Activated T-helper 9 cell treated with anti-CD3 and anti-CD28 coated beads, Interleukin-2, amount 50 U/mL, for 16 hours (primary cell): ENCODE measurements around the gene NOSTRIN.
"Not testable (repeated sequence)": the region's sequence is repeated elsewhere in the genome, so short reads cannot be mapped to it uniquely, and the experiment has no call there.

ENCODE experiments used
- DNase-seq: peaks from one replicate; pipeline ENCODE4 v3.0.0-alpha.2; 2020; ENCODE audit warnings: low read depth

NOSTRIN gene

GRCh38 chr2:168789776-168790175 lies 12.7 kb upstream of the NOSTRIN start:
- no peak for DNase-seq

DNA sequence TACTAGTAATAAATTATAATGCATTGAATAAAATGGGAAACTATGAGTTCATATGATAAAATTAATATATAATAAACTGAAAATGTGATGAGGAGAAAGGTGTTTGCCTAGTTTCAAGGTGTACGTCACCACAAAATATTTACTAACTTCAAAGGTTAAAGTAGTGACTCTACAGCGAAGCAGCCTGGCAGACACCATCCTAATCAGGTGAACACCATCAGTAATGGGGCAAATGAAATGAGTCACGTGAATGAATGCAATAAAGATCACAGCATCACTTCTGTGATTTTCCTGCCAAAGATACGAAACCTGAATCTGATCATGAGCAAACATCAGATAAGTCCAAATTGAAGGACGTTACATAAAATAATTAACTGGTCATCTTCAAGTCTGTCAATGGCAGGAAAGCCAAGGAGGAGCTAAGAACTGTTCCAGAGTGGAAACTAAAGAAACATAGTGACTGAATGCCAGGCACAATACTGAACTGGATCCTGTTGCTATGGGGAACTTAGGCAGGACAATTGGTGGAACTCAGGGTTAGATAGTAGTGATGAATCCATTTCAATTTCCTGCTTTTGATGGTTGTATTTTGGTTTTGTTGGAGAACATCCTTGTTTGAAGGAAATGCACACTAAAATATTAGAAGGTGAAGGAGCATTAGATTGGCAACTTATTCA lies 12.1 kb upstream of the NOSTRIN start:
- no peak for DNase-seq

DNA sequence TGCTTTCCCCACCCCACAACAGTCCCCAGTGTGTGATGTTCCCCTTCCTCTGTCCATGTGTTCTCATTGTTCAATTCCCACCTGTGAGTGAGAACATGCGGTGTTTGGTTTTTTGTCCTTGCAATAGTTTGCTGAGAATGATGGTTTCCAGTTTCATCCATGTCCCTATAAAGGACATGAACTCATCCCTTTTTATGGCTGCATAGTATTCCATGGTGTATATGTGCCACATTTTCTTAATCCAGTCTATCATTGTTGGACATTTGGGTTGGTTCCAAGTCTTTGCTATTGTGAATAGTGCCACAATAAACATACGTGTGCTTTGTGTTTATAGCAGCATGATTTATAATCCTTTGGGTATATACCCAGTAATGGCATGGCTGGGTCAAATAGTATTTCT lies 11.3 kb upstream of the NOSTRIN start:
- not testable (repeated sequence) for DNase-seq

- no peak for DNase-seq
These were observed 8.8 kb upstream of the NOSTRIN start for GRCh38 chr2:168793596-168793995.

- no peak for DNase-seq
These were observed 7.5 kb upstream of the NOSTRIN start for GRCh38 chr2:168794968-168795367.

GRCh38 chr2:168796090-168796577 lies 6.3 kb upstream of the NOSTRIN start:
- no peak for DNase-seq

GRCh38 chr2:168796583-168797285 lies 5.7 kb upstream of the NOSTRIN start:
- DNase-seq = no peak

DNA sequence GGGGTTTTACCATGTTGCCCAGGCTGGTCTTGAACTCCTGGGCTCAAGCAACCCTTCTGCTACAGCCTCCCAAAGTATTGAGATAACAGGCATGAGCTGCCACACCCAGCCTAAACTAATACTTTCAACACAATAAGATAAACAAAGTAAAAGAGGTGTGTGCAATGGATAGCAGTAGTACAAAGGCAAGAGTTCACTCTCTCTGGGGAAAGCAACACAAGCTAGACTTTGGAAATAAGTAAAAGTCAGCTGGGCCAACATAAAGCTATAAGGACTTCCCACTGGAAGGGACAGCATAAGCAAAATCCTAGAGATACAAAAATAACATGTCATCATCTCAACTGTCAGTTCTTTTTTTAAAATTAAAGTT lies 5.2 kb upstream of the NOSTRIN start:
- no peak for DNase-seq

DNA sequence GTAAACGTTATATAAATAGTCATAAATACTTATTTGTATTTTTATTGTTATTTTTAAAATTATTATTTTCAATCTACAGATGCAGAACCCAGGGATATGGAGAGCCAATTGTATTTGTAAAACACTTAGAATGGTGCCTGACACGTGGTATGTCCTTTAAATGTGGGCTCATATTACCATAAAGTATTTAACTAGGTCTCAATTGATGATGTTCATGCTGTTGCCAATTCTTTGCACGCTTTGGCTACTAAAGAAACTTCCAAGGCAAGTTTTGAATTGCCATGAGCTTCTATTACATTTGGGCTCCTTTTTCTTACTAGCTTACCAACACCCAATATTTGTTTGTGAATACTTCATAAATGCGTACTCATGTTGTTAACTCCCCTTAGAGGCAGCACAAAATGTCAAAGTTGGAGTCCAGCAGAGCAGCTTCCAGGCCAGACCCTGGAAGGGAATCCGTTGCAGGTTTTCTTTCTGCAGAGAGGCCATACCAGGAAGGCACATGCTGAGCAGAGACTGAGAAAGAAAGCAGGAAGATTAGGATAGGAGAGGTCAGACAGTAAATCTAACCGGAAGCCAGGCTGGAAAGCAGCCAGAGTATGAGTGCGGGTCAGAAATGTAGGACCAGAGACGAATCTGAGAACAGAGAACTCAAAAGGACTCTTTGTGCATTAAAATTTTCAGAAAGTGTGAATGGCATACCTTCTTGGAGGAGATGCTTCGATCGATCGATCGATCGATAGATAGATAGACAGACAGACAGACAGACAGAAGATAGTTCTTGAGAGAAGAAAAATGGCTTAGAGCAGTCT lies 4.2 kb upstream of the NOSTRIN start:
- DNase-seq = no peak

DNA sequence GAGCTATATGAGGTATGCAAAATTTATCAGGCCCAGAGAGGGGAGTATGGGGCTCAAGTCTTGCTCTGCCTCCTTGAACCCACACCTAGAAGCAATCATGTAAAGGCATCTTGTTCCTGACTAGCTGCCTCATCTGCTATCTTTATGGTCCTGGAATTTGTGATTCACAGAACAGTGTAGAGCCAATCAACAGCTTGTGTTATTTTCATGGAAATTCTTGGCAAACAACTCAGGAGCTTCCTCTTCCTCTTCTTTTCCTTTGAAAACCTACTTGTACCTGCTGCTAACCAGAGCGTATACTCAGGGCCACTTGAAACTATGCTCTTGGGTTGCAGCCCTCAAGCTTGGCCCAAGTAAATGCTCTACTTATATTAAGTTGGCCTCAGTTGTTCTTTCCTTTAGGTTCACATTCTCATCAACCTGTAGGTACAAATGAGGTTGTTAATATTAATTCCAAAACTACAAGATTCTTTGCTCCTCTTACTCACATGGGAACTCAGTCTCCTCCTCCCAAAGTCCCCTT lies 3.5 kb upstream of the NOSTRIN start:
- DNase-seq = no peak

DNA sequence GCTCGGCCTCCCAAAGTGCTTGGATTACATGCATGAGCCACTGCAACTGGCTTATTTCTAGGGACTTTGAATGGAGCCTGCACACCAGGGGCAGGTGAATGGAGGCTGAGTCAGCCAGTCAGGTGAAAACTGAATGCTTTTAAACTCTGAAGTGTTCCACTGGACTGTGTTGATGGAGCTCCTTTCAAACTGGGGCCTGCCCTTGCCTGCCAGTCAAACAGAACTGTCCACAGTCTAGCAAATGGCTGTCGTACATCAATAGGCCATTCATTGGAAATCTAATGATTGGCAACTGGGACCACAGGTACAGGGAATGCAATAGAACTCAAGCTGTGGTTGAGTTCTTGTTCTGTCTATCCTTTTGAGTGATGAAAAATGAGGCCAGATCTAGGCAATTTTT lies 966 bp upstream of the NOSTRIN start:
- DNase-seq = no peak

DNA sequence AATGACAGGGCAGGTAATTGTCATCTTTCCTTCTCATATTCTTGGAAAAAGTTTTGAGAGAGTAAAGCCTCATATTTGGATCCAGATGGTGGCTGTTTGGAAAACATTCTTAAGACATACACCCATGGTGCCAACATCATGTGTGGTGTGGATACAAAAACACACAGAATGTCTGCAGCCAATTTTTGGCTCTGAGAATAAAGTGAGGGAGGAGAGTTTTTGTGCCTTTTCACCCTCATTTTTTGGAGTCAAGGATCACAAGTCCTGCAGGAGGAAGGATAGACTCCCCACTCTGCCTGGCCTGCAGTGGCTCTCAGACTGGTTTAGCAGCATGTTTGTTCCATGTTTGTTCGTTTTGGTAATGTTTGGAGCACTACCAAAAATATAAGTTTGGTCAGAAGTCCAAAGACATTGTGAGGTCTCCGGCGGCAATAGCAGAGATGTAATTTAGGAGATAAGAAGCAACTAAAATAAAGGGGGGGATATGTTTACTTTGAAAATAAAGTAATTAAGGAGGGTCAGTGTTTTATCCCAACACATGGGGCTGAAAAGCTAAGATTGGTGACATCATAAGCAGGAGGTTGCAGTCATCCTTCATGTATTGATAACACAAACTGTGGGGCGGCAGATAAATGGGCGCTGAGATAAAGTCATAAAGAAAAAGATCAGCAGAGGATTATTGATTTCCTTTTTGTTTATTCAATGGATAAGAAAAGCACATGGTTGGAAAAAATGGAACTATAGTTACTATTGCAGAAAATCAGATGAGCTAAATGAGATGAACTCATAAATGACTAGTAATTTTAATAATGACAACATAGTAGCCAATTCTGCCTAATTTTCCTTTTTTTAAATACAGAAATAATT lies 655 bp downstream of the NOSTRIN start:
- DNase-seq = no peak

GRCh38 chr2:168804214-168804613 lies 1.8 kb downstream of the NOSTRIN start:
- no peak for DNase-seq

DNA sequence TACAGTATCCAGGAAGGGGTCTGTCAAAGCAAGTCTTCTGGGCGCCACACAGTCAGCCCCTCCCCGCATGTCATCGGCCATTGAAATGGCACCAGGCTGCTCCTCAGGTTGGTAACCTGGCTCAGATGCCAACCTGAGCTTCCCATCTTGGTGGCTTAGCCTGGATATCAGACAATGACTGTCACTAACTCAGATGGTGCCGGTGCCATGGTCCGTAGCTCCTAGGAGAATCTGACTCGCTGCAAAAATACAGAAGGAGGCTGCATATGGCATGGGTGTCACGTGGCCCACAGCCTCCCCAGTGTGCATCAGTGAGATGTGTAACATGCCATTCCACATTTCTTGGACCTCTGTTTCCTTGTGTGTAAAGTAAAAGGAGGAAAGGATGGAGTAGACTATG lies 3.2 kb downstream of the NOSTRIN start:
- DNase-seq = no peak

DNA sequence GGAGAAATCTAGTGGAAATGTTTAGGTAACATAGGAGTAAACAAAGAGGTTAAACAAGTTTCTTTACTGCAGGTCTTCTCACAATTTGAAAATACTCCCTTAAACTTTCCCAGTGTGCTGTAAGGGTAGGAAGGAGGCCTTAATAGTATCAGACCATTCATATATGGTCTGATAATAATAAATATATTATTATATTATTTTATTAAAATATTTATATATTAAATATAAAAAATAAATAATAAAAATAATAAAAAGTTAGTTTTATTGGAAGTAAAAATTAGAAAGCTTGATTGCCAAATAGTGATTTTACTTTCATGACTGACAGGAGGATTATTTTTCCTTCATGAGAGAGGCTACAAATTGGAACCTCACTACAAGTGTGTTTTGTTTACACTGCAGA lies 7.1 kb downstream of the NOSTRIN start:
- no peak for DNase-seq

- DNase-seq = no peak
These were observed 7.8 kb downstream of the NOSTRIN start for GRCh38 chr2:168810235-168810634.

GRCh38 chr2:168811696-168812095 lies 9.3 kb downstream of the NOSTRIN start:
- no peak for DNase-seq

GRCh38 chr2:168814046-168814445 lies 11.6 kb downstream of the NOSTRIN start:
- no peak for DNase-seq

GRCh38 chr2:168814939-168815907 lies 12.8 kb downstream of the NOSTRIN start:
- no peak for DNase-seq

DNA sequence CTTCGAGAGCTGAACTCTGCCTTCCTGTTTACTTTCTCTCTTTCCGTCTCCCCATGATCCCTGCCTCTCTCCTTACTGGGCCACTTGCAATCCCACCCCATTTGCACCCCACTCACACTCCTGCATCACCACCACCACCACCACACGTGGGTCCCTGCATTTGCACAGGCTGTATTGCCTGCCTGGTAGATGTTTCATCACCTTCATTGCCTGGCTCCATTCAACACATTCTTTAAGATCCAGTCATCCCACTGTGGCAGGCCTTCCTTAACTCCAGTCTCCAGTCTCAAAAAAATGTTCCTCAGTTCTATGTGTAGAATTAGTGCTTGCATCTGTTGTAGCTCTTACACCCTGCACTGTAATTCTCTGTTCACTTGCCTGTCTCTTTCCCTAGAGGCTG lies 13.9 kb downstream of the NOSTRIN start:
- no peak for DNase-seq
